Measurements from ENCODE around the gene PLEKHM2.
A peak's percentile ranks its signal among the peaks of the same experiment; 100 is the strongest.

PLEKHM2 gene

DNA sequence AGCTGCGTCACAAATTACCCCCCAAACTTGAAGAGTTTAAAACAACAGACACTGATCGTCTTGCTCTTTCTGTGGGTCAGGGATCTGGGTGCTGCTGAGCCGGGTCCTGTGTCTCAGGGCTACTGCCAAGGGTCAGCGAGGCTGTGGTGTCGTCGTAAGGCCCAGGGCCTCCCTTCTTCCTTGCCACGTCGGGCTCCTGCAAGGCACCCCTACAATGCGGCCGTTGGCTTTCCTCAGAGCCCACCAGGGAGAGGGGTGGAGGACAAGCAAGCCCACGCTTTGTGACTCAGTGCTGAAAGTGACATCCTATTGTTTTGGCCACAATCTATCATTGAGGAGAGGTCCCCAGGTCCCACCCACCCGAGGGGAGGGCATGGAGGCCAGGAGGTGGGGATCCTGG lies 66.8 kb downstream of the PLEKHM2 start:
- Histone ChIP-seq H3K4me1 (peaks cover 0 to 91% (median 59%) of the 10 kb centered on the region in 4 donors), H3K9me3 (no peaks in the 10 kb centered on the region), H3K4me3 (no peak overlapping the region), H3K27ac (peak overlapping the region; percentile 85 to 97), H3K27me3 (no peaks in the 10 kb centered on the region), H3K36me3 (no peaks in the 10 kb centered on the region)
- TF ChIP-seq, protein P1, sequence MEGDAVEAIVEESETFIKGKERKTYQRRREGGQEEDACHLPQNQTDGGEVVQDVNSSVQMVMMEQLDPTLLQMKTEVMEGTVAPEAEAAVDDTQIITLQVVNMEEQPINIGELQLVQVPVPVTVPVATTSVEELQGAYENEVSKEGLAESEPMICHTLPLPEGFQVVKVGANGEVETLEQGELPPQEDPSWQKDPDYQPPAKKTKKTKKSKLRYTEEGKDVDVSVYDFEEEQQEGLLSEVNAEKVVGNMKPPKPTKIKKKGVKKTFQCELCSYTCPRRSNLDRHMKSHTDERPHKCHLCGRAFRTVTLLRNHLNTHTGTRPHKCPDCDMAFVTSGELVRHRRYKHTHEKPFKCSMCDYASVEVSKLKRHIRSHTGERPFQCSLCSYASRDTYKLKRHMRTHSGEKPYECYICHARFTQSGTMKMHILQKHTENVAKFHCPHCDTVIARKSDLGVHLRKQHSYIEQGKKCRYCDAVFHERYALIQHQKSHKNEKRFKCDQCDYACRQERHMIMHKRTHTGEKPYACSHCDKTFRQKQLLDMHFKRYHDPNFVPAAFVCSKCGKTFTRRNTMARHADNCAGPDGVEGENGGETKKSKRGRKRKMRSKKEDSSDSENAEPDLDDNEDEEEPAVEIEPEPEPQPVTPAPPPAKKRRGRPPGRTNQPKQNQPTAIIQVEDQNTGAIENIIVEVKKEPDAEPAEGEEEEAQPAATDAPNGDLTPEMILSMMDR (IDR thresholded peaks at IDR 0.05) = no peak
- DNase-seq = no peak
- intact Hi-C loops (cut with DNase I; ENCODE audit: low total_unique reads) = no loop called here

DNA sequence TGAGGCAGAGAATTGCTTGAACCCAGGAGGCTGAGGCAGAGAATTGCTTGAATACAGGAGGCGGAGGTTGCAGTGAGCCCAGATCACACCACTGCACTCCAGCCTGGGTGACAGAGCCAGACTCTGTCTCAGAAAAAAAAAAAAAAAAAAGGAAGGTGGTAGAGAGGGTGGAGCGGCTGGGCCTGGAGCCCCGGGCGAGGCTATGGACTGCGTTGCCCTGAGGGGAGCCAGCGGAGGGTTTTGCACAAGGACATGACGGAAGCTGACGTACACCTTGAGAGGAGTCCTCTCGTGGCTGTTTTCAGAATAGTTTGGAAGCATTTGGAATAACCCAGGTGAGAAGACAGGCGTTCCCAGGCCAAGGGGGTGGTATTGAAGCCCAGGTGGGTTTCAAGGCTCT lies 67.6 kb downstream of the PLEKHM2 start:
- no peaks in the 10 kb centered on the region for H3K27me3 ChIP-seq
- TF ChIP-seq, protein P1 (IDR thresholded peaks at IDR 0.05) = no peak
- no peak for DNase-seq
- intact Hi-C loops (cut with DNase I; ENCODE audit: low total_unique reads) = no loop called here
- H3K9me3 ChIP-seq = no peaks in the 10 kb centered on the region
- H3K4me1 ChIP-seq = peaks cover 0 to 91% (median 63%) of the 10 kb centered on the region in 4 donors
- no peak overlapping the region for H3K4me3 ChIP-seq
- H3K27ac ChIP-seq = peak overlapping the region; percentile 85 to 97
- no peaks in the 10 kb centered on the region for H3K36me3 ChIP-seq

DNA sequence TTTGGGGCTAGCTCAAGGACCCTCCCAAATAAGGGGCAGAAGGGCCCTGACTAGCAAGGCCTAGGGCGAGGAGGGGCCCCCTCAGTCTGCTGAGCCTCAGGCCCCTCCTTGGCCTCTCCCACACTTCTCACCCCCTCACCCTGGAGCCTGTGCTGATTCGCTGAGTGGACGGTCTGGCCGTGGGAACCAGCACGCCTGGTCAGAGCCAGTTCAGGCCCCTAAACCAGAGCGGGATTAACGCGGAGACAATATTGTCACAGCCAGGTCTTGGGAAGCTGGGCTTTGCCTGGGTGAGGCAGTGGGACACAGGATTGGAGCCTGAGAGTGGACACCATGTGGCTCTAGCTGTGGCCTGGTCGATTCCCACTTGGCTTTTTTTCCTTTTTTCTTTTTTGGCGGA lies 69.7 kb downstream of the PLEKHM2 start:
- Histone ChIP-seq H3K4me3 (no peak overlapping the region), H3K27ac (peak overlapping the region; percentile 74 to 97), H3K36me3 (no peaks in the 10 kb centered on the region), H3K27me3 (no peaks in the 10 kb centered on the region), H3K4me1 (peaks cover 0 to 85% (median 60%) of the 10 kb centered on the region in 4 donors), H3K9me3 (no peaks in the 10 kb centered on the region)
- TF ChIP-seq, protein P1 (IDR thresholded peaks at IDR 0.05) = no peak
- intact Hi-C loops (cut with DNase I; ENCODE audit: low total_unique reads) = no loop called here
- DNase-seq = no peak

DNA sequence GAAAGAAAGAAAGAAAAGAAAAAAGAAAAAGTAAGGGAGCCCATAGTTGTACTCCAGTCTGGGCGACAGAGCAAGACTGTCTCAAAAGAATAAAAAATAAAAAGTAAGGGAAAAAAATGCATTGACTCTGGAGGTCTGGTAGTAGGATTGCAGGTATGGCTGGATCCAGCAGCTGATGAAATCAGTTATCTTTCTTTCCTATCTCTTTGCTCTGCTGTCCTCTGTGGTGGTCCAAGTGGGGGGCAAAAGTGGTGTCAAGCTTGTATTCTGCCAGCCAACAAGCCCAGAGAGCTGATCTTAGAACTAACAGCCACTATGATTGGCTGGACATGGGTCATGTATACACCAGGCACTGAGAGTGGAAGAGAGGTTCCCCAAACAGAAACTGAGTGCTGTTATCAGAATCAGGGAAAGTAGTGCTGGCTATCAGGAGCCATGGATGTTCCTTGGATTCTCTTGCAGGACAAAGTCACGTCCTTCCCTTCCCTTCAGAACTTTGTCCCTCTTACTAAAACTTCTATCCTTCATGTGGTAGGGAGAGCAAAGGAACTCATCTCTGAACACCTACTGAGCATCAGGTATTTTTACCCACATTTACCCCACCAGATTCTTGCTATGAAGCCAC lies 71.0 kb downstream of the PLEKHM2 start:
- Histone ChIP-seq H3K27ac (peak overlapping the region; percentile 95 to 97), H3K36me3 (no peaks in the 10 kb centered on the region), H3K4me3 (no peak overlapping the region), H3K27me3 (no peaks in the 10 kb centered on the region), H3K9me3 (no peaks in the 10 kb centered on the region), H3K4me1 (peaks cover 0 to 71% (median 51%) of the 10 kb centered on the region in 4 donors)
- no peak for DNase-seq
- TF ChIP-seq, protein P1 (IDR thresholded peaks at IDR 0.05) = no peak
- intact Hi-C loops (cut with DNase I; ENCODE audit: low total_unique reads) = no loop called here

DNA sequence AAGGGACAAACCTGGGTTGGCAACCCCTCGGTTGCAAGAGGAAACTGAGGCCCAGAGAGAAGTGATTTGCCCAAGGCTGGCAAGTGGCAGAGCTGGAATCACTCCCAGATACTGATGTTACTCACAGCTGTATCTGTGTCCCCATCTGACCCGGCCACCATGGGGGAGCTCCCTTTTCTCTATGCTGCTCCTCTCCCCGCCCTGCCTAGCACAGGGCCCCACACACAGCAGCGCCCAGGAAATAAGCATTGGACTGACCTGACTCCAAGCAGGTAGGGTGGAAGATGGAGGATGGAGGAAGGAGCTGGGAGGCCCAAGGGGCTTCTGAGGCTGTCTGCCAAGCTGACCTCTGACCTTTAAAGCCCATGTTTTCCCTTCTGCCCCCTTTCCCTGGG lies 71.5 kb downstream of the PLEKHM2 start:
- intact Hi-C loops (cut with DNase I; ENCODE audit: low total_unique reads) = no loop called here
- DNase-seq = peak in 1 of 2 donors; percentile 68
- Histone ChIP-seq H3K36me3 (no peaks in the 10 kb centered on the region), H3K9me3 (no peaks in the 10 kb centered on the region), H3K27me3 (no peaks in the 10 kb centered on the region), H3K4me1 (peaks cover 0 to 67% (median 47%) of the 10 kb centered on the region in 4 donors), H3K4me3 (no peak overlapping the region), H3K27ac (peak overlapping the region; percentile 95 to 97)
- TF ChIP-seq, protein P1 (IDR thresholded peaks at IDR 0.05) = no peak
